Measurements from ENCODE around the gene PTPRT.

GRCh38 chr20:42886046-42886445 lies 303.7 kb downstream of the PTPRT start:
- no peak for TF ChIP-seq EZH2 (IDR thresholded peaks at IDR 0.05; ENCODE audit: low read length, missing control alignments)
- TF ChIP-seq CTCF (conservative IDR thresholded peaks at IDR 0.05 in 1 of 2, IDR thresholded peaks at IDR 0.05 in 1 of 2; ENCODE audit: low read depth in 1 of 2, low read length in 2 of 2) = no peak
